ENCODE measurements around the gene SCTR.

The SCTR gene

DNA sequence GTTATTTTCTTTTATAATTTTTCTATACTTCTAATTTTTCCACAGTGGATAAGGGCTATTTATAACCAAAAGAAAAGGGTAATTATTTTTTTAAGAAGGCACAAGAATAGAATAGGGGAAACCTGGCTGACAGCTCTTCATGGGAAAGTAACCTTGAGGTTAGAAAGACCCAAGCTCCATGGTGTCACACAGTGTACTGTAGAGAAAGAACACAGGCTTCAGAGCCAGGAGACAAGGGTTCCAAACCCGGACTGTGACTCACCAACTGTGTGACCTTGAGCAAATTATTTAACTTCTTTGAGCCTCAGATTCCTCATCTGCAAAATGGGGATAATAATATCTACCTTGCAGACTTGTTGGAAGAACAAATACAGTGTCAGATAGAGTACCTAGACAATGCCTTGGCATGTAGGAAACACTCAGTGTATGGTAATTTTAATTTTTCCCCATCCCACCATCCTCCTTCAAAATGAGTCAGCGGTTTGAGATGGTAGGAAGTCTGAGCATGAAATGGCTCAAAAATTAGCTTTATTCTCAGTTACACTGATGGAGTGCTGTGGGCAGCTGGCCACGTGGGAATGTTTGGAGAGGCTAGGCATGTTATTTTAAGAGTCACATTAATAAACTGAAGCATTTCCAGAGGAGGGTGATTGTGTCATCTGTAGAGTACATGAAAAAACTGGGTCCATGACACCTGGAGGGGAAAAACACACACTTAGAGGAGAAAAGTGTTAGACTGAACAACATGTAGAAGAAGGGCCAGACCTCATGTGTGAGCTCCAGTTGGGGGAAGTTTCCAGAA is 55.9 kb downstream of the SCTR start:
- in situ Hi-C loops (cut with MboI; ENCODE audit: low pct_unique_long_range_greater_than_20kb, low sequenced_read_pairs, unreplicated experiment) = no loop called here
- no peak for DNase-seq (ENCODE audit: low spot score)
- TF ChIP-seq, protein P1, sequence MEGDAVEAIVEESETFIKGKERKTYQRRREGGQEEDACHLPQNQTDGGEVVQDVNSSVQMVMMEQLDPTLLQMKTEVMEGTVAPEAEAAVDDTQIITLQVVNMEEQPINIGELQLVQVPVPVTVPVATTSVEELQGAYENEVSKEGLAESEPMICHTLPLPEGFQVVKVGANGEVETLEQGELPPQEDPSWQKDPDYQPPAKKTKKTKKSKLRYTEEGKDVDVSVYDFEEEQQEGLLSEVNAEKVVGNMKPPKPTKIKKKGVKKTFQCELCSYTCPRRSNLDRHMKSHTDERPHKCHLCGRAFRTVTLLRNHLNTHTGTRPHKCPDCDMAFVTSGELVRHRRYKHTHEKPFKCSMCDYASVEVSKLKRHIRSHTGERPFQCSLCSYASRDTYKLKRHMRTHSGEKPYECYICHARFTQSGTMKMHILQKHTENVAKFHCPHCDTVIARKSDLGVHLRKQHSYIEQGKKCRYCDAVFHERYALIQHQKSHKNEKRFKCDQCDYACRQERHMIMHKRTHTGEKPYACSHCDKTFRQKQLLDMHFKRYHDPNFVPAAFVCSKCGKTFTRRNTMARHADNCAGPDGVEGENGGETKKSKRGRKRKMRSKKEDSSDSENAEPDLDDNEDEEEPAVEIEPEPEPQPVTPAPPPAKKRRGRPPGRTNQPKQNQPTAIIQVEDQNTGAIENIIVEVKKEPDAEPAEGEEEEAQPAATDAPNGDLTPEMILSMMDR (IDR thresholded peaks at IDR 0.05; ENCODE audit: extremely low read depth, insufficient read depth, missing control alignments) = no peak

- TF ChIP-seq, protein P1 (IDR thresholded peaks at IDR 0.05; ENCODE audit: extremely low read depth, insufficient read depth, missing control alignments) = no peak
- no peak for DNase-seq (ENCODE audit: low spot score)
Measured at GRCh38 chr2:119466373-119466772, 57.9 kb downstream of the SCTR start.

GRCh38 chr2:119465687-119466086 is 58.6 kb downstream of the SCTR start:
- in situ Hi-C loops (cut with MboI; ENCODE audit: low pct_unique_long_range_greater_than_20kb, low sequenced_read_pairs, unreplicated experiment) = no loop called here
- TF ChIP-seq, protein P1 (IDR thresholded peaks at IDR 0.05; ENCODE audit: extremely low read depth, insufficient read depth, missing control alignments) = no peak
- DNase-seq (ENCODE audit: low spot score) = no peak

More at GRCh38 chr2:119466373-119466772, 57.9 kb downstream of the SCTR start:
- in situ Hi-C loops (cut with MboI; ENCODE audit: low pct_unique_long_range_greater_than_20kb, low sequenced_read_pairs, unreplicated experiment) = no loop called here

DNA sequence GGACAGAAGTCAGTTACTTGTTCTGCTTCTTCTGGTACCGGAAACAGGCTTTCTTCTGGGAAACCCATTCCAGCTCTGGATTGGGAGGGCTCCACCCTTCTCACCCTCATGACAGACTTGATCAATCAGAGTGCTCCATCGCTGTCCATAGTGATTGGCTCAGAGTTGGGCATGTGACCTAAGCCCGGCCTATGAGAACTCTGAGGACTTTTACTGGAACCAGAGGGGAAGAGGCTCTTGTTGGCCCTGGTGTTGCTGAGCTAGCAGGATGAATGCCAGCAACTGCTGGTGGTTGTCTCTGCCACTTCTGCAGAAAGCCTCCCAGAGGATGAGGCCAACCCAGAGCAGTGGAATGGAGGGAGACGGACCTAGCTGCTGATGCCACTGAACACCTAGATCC is 59.3 kb downstream of the SCTR start:
- TF ChIP-seq, protein P1 (IDR thresholded peaks at IDR 0.05; ENCODE audit: extremely low read depth, insufficient read depth, missing control alignments) = no peak
- in situ Hi-C loops (cut with MboI; ENCODE audit: low pct_unique_long_range_greater_than_20kb, low sequenced_read_pairs, unreplicated experiment) = no loop called here
- no peak for DNase-seq (ENCODE audit: low spot score)

DNA sequence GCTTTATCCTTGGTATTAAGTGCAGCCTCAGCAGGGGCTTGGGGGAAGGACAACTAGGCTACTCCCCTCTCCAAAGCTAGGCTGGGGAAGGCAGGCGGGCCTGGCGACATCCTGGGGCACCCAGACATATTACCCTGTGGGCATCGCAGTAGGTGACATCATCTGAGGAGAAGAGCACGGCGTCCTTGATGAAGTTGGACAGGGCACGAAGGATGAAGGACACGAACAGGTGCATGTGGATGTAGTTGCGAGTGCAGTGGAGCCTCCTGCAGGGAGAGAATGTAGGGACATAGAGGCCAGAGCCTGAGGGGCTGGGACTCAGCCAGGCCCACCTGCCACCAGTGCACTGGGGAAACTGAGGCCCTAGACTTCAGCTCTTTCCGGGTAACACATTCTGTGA is 60.3 kb downstream of the SCTR start:
- no peak for DNase-seq (ENCODE audit: low spot score)
- in situ Hi-C loops (cut with MboI; ENCODE audit: low pct_unique_long_range_greater_than_20kb, low sequenced_read_pairs, unreplicated experiment) = no loop called here
- TF ChIP-seq, protein P1 (IDR thresholded peaks at IDR 0.05; ENCODE audit: extremely low read depth, insufficient read depth, missing control alignments) = no peak

DNA sequence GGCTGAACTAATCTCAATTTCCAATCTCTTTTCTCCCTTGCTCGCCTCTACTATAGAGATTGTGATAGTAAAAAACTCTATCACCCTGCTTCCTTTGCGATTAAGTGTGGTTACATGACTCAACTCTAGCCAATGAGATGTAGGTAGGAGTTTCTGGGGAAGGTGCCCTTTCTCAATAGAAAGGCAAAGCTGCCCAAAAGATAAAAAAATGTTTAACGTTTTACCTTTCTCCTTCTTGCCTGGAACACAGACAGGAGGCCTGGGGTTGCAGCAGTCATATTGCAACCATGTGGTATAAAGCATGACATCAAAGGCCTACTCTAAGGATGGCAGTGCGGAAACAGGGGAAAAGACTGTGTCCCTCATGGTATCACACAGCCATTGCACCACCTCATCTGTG is 61.1 kb downstream of the SCTR start:
- TF ChIP-seq, protein P1 (IDR thresholded peaks at IDR 0.05; ENCODE audit: extremely low read depth, insufficient read depth, missing control alignments) = no peak
- no peak for DNase-seq (ENCODE audit: low spot score)
- in situ Hi-C loops (cut with MboI; ENCODE audit: low pct_unique_long_range_greater_than_20kb, low sequenced_read_pairs, unreplicated experiment) = no loop called here
